HG02798 (cell line): ENCODE measurements around the gene DDIT4.

Experiments used
- ATAC-seq: cut with Tn5 transposase; IDR thresholded peaks from one replicate; pipeline ENCODE4 v1.9.1; 2021; ENCODE audit warnings: mild to moderate bottlenecking; ENCODE audit not compliant: unreplicated experiment, poor library complexity

The DDIT4 gene

GRCh38 chr10:72314263-72314662 lies 40.5 kb downstream of the DDIT4 start:
- no peak for ATAC-seq

GRCh38 chr10:72315054-72315453 lies 41.3 kb downstream of the DDIT4 start:
- ATAC-seq, result no peak

DNA sequence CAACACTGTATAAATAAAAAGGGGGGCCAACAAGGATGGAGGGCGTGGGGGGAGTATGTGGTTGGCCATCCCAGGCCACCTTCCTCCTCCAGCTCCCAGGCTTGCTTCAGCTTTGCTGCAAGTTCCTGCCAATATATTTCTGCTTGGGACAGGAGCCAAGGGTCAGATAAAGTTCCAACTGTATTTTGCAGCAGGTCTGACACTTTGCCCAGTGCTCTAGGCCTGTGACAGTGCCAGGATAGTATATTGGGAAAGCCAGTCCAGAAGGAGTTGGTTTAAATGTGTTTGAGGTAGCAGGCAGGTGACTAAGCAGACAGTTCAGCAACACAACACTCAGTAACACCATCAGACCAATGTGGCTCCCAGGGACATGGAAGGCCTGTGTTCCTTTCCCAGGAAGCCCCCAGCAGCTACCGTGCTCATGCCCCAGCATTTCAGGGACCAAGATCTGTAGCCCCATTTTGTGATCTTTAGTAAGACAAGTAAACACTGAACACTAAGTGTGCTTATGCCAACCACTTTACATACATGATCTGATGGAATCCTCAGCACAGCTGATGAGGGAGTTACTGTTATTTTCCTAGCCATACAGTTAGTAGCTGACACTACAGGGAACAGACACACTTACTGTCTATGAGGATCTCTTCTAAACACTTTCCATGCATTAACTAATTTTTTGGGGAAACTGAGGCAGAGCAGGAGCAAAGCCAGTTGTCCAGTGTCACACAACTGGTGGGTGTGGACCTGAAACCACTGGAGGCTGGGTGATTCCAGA lies 42.1 kb downstream of the DDIT4 start:
- no peak for ATAC-seq

- ATAC-seq, result no peak
Observed at GRCh38 chr10:72316386-72316700, 42.6 kb downstream of the DDIT4 start.

GRCh38 chr10:72316748-72317435 lies 43.2 kb downstream of the DDIT4 start:
- no peak for ATAC-seq

DNA sequence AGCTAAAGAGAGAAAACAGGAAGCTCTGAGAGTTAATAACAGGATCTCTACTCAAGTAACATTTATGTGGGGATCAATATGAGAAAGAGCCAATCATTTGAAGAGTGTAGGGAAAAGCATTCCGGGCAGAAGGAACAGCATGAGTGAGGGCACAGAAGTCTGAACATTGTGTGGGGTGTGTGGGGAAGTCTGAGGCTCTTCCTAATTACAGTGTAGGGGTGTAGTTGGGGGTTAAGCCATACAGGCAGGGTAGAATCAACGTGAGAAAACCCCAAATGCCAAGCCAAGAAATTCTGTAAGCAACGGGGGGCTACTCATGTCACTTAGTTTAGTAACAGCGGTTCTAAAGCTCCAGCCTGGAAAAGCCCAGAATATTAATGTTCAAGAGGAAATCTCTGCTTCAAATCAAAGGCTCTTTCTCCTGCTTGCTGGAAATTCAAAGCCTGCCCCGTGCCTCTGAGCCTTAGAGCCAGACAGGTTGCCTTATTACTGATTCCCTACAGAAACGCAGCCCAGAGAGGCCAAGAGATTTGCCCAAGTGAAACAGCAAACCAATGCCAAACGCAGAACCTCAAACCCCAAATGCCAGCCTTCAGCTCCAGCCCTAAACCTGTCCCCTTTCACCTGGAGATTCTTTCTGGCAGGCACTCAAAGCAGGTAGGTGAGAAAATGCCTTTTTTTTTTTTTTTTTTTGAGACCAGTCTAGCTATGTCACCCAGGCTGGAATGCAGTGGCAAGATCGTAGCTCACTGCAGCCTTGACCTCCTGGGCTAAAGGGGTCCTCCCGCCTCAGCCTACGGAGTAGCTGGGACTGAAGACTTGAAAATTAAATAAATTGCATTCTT lies 44.9 kb downstream of the DDIT4 start:
- ATAC-seq, result no peak

GRCh38 chr10:72319416-72320254 lies 45.9 kb downstream of the DDIT4 start:
- ATAC-seq, result peak; percentile 77

GRCh38 chr10:72320676-72321247 lies 47.0 kb downstream of the DDIT4 start:
- ATAC-seq, result peak; percentile 69

- no peak for ATAC-seq
Observed at GRCh38 chr10:72321248-72322029, 47.7 kb downstream of the DDIT4 start.

GRCh38 chr10:72322030-72322279 lies 48.2 kb downstream of the DDIT4 start:
- no peak for ATAC-seq

DNA sequence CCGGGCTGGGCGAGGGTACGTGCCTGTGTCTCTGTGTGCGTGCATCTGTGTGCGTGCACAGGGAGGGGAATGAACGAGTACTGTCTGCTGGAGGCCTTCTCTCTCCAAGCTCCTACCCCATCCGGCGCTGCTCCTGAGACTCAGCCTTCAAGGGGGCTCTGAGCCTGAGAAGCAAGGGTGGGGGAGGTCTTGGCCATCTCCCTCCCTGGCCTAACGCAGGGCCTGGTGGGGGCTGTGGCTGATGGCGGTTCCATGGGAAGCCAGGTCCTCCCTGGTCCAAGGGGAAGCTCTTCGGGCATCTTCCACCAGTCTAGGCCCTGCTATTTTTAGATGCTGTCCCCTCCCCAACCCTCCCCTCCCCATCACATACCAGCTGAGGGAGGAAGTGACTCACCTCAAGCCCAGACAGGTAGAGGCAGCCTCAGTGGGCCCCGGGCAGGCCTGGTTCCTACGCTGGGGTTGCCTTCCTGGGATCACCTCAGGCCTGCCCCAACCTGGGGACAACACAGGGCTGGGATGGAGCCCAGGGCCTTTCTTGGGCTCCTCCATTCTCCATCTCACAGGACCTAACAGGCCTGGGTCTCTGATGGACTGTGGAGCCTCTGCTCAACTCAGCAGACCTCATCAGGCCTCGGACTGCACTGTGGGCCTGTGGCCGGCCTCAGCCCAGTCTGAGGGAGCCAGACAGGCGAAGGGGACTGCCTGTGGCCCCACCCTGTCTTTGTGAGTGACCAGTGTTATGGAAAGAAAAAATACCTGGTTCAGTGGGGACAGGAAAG lies 48.7 kb downstream of the DDIT4 start:
- ATAC-seq, result no peak

DNA sequence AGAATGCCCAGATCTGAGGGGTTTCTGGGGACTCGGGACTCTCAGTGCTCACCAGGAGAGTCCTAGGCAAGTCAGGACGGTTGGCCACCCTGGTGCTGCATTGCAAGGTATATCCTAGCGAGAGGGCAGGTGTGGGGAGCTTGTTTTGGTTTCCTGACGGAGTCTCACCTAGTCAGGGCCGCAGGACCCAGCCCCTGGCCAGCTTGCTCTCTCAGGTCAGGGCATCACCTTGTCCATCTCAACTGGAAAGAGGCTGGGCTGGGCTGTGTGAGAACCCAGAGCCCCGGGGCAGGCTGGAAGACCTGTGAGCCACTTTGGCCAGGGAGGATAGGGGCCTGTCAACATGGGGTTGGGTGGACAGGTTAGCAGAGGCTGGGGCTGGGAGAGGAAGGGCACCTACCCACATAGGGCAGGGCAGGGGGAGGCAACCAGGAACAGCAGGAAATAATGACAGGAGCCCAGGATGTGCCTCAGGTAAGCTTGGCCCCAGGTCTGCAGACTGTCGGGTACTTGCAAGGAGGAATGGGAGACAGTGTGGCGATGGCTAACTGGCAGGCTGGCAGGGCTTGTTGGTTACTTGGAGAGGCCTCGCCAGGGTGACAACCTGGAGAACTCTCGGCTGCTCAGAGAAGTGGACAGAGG lies 49.5 kb downstream of the DDIT4 start:
- ATAC-seq, result no peak

GRCh38 chr10:72323771-72324191 lies 50.1 kb downstream of the DDIT4 start:
- no peak for ATAC-seq
